Measurements from ENCODE around the gene PKD2L1.

- no peak for TF ChIP-seq CTCF (IDR thresholded peaks at IDR 0.05 in 2 of 3, conservative IDR thresholded peaks at IDR 0.05 in 1 of 3; ENCODE audit: insufficient read depth in 2 of 3, low read depth in 1 of 3, low read length in 3 of 3)
- no peak for TF ChIP-seq SLC30A9 (CRISPR knock-in tag; IDR thresholded peaks at IDR 0.05)
- peak; percentile 84 to 93; a peak in 3 of 4 replicates for TF ChIP-seq SIN3A (IDR thresholded peaks at IDR 0.05; ENCODE audit: borderline replicate concordance in 2 of 2, control insufficient read depth in 1 of 2, low read depth in 2 of 2, low read length in 2 of 2)
- TF ChIP-seq ZBTB33 (CRISPR knock-in tag; IDR thresholded peaks at IDR 0.05), result no peak
- peak; percentile 80 for TF ChIP-seq POLR2A (conservative IDR thresholded peaks at IDR 0.05)
- no peak for TF ChIP-seq ARID1B (IDR thresholded peaks at IDR 0.05)
- TF ChIP-seq SMAD1 (IDR thresholded peaks at IDR 0.05; ENCODE audit: low read depth, low read length, partially characterized antibody), result no peak
- no peak for TF ChIP-seq RAD21 (CRISPR knock-in tag; conservative IDR thresholded peaks at IDR 0.05 in 1 of 2, IDR thresholded peaks at IDR 0.05 in 1 of 2)
- TF ChIP-seq KDM4B (IDR thresholded peaks at IDR 0.05; ENCODE audit: borderline replicate concordance in 2 of 2, low read depth in 1 of 2), result no peak
- TF ChIP-seq EZH2 (IDR thresholded peaks at IDR 0.05; ENCODE audit: borderline replicate concordance, low read depth, low read length), result no peak
These were observed 62.6 kb downstream of the PKD2L1 start, which contains the start of gene CWF19L1 for GRCh38 chr10:100267239-100268104.
